Measurements from ENCODE around the gene XRCC4. TPM values are rescaled to one million over a fixed set of nuclear protein-coding genes. Genes with fewer than 3 reads are reported as not detected.

The XRCC4 gene
- total and polyA plus RNA-seq, 2 of the 13 experiments (the other 11 are each of a cell fraction or from before 2014, with no cell fraction given): 2.8 to 12.6 TPM

DNA sequence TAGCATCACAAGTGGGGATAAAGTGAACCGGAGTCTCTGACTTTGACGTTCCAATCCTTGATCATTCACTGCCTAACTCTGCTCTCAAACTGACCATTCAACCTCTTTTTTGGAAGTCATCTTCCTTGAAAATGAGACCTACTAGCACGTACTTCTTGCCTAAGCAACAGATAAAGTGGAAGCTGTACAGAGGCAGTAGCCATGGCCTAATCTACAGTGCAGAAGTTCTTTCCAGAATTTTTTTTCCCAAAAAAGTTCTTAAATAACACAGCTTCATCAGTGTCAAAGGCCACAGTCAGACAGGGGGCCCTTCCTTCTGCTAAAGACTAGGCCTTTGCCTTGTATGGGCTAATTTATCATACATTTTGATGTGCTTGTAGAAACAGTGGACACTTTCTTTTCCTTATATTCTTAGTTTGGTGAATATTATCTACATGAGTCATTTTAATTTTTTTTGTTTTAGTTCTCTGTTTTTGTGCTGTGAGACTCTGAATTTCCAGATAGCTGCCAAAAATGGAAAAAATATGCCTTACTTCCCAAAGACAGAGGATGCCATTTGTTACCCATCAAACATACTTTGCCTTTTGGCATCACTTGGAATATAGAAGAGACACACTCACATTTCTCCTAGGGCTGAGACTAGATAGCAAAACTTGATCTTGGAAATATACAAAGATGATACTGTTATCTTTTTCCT is 297.9 kb downstream of the XRCC4 start:
- ChIA-PET POLR2A (no interaction called here), CTCF (ENCODE audit: low intra/inter-chr PET ratio, low total read pairs) (no interaction called here)
- no peak for DNase-seq (ENCODE audit: low spot score)
- no peak overlapping the region for H2AFZ ChIP-seq (ENCODE audit: low read length)
- intact Hi-C loops (cut with micrococcal nuclease; ENCODE audit: unreplicated experiment) (no loop called here), in situ Hi-C loops (cut with HindIII; ENCODE audit: extremely low pct_ligation_motif_present, low pct_unique_long_range_greater_than_20kb) (no loop called here)
- ATAC-seq: no peak
- no peak overlapping the region for H3K27ac ChIP-seq (ENCODE audit: extremely low read length, insufficient read depth, low read length)
- H3K4me2 ChIP-seq (ENCODE audit: low read depth, low read length): no peak overlapping the region
- no peaks in the 10 kb centered on the region for H3K4me1 ChIP-seq (ENCODE audit: insufficient read depth, low read length)
- H3K9me3 ChIP-seq (ENCODE audit: low read length): no peaks in the 10 kb centered on the region
- FAIRE-seq: no peak
- TF ChIP-seq ZFP90 (CRISPR knock-in tag; IDR thresholded peaks at IDR 0.05; ENCODE audit: borderline replicate concordance) (no peak), AGO1 (IDR thresholded peaks at IDR 0.05; ENCODE audit: low read depth, low read length, poor library complexity, severe bottlenecking) (no peak), SALL2 (CRISPR knock-in tag; IDR thresholded peaks at IDR 0.05) (no peak), ARHGAP35 (CRISPR knock-in tag; IDR thresholded peaks at IDR 0.05; ENCODE audit: borderline replicate concordance) (no peak), PHF5A (CRISPR knock-in tag; IDR thresholded peaks at IDR 0.05; ENCODE audit: low read depth, unreplicated experiment) (no peak), ZNF274 (CRISPR knock-in tag; IDR thresholded peaks at IDR 0.05) (no peak), HOXA5 (CRISPR knock-in tag; IDR thresholded peaks at IDR 0.05) (no peak), ZFP37 (CRISPR knock-in tag; IDR thresholded peaks at IDR 0.05; ENCODE audit: borderline replicate concordance) (no peak)
- TF ChIP-seq, protein P1, sequence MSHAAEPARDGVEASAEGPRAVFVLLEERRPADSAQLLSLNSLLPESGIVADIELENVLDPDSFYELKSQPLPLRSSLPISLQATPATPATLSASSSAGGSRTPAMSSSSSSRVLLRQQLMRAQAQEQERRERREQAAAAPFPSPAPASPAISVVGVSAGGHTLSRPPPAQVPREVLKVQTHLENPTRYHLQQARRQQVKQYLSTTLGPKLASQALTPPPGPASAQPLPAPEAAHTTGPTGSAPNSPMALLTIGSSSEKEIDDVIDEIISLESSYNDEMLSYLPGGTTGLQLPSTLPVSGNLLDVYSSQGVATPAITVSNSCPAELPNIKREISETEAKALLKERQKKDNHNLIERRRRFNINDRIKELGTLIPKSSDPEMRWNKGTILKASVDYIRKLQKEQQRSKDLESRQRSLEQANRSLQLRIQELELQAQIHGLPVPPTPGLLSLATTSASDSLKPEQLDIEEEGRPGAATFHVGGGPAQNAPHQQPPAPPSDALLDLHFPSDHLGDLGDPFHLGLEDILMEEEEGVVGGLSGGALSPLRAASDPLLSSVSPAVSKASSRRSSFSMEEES (CRISPR knock-in tag; IDR thresholded peaks at IDR 0.05): no peak
- H3K9ac ChIP-seq (ENCODE audit: insufficient read depth, low read depth, low read length): no peak overlapping the region
- H3K36me3 ChIP-seq (replicated peaks in 1 of 2; ENCODE audit: control insufficient read depth in 1 of 2, insufficient read depth in 2 of 2, low read length in 2 of 2): no peaks in the 10 kb centered on the region
- no peaks in the 10 kb centered on the region for H3K79me2 ChIP-seq (ENCODE audit: insufficient read depth, low read length)
- H3K27me3 ChIP-seq (ENCODE audit: control insufficient read depth in 1 of 2, insufficient read depth in 2 of 2, low read length in 2 of 2): no peaks in the 10 kb centered on the region
- BruUV-seq (replicated peaks): no TSS peak
- no peak overlapping the region for H3K4me3 ChIP-seq (replicated peaks in 1 of 3; ENCODE audit: insufficient read depth in 1 of 3, low read depth in 2 of 3, low read length in 3 of 3)
- WGBS (ENCODE audit: low lambda C conversion rate): 37% methylated on average over 3 of the region's 3 CpGs
- no peaks in the 10 kb centered on the region for H4K20me1 ChIP-seq (ENCODE audit: insufficient read depth, low read length)
